Measurements from ENCODE around the gene CYTH2. TPM values are rescaled to one million over a fixed set of nuclear protein-coding genes. Genes with fewer than 3 reads are reported as not detected.

Gene CYTH2
- total and polyA plus RNA-seq, 2 of the 8 experiments (the other 6 are each of a cell fraction or from before 2014, with no cell fraction given) = 43.7 to 71.4 TPM

DNA sequence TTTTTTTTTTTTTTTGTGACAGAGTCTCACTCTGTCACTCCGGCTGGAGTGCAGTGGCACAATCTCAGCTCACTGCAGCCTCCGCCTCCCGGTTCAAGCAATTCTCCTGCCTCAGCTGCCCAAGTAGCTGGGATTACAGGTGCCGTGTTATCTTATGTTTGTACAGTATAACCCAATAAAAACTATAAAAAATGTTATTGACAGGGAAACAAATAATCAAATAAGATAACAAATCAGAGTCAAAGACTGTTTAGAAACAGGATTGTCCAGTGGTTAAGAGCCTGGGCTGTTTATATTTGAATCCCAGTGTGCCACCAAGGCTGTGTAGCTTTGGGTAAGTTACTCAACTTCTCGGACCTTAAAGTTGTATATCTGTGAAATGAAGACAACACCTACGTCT lies 61.6 kb downstream of the CYTH2 start (continued):
- TF ChIP-seq, protein P1, sequence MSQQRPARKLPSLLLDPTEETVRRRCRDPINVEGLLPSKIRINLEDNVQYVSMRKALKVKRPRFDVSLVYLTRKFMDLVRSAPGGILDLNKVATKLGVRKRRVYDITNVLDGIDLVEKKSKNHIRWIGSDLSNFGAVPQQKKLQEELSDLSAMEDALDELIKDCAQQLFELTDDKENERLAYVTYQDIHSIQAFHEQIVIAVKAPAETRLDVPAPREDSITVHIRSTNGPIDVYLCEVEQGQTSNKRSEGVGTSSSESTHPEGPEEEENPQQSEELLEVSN (IDR thresholded peaks at IDR 0.05) = no peak
- no peak for TF ChIP-seq NANOG (IDR thresholded peaks at IDR 0.05; ENCODE audit: insufficient read depth, low read depth, low read length, poor library complexity, severe bottlenecking)
- TF ChIP-seq KDM1A (IDR thresholded peaks at IDR 0.05; ENCODE audit: borderline replicate concordance, low read length) = no peak

Other genes starting within 250 kb of the CYTH2 start
- gene CARD8, start 213.5 kb upstream of the CYTH2 start, total RNA-seq (2021; fragmentation: NEBNext Ultra II Directional; extraction: Animal tissue kit (Norgen Biotek cat#: 25700)) = 24.4 and 26.2 TPM in 2 replicates
- gene CARD8, start 213.5 kb upstream of the CYTH2 start, polyA plus RNA-seq (2011; rRNA removed) = 8.9 and 11.7 TPM in 2 replicates
- gene ZNF114, start 199.3 kb upstream of the CYTH2 start, total RNA-seq (2021; fragmentation: NEBNext Ultra II Directional; extraction: Animal tissue kit (Norgen Biotek cat#: 25700)) = 19.2 TPM in 2 replicates
- gene ZNF114, start 199.3 kb upstream of the CYTH2 start, polyA plus RNA-seq (2011; rRNA removed) = 7.3 and 8.2 TPM in 2 replicates
- 18.4 and 20.9 TPM in 2 replicates for gene EMP3, start 143.8 kb upstream of the CYTH2 start, total RNA-seq (2021; fragmentation: NEBNext Ultra II Directional; extraction: Animal tissue kit (Norgen Biotek cat#: 25700))
- gene EMP3, start 143.8 kb upstream of the CYTH2 start, polyA plus RNA-seq (2011; rRNA removed) = 65.9 and 87.8 TPM in 2 replicates
- 14.2 and 14.7 TPM in 2 replicates for gene TMEM143, start 105.4 kb upstream of the CYTH2 start, total RNA-seq (2021; fragmentation: NEBNext Ultra II Directional; extraction: Animal tissue kit (Norgen Biotek cat#: 25700))
- 19.1 and 26.7 TPM in 2 replicates for gene TMEM143, start 105.4 kb upstream of the CYTH2 start, polyA plus RNA-seq (2011; rRNA removed)
- gene SYNGR4, start 105.0 kb upstream of the CYTH2 start, total RNA-seq (2021; fragmentation: NEBNext Ultra II Directional; extraction: Animal tissue kit (Norgen Biotek cat#: 25700)) = 1.1 TPM in 1 of 2 replicates, not detected in the other
- 0.27 and 0.41 TPM in 2 replicates for gene SYNGR4, start 105.0 kb upstream of the CYTH2 start, polyA plus RNA-seq (2011; rRNA removed)
- gene KDELR1, start 77.8 kb upstream of the CYTH2 start, total RNA-seq (2021; fragmentation: NEBNext Ultra II Directional; extraction: Animal tissue kit (Norgen Biotek cat#: 25700)) = 224 and 225 TPM in 2 replicates
- 231 and 249 TPM in 2 replicates for gene KDELR1, start 77.8 kb upstream of the CYTH2 start, polyA plus RNA-seq (2011; rRNA removed)
- gene GRIN2D, start 75.7 kb upstream of the CYTH2 start, total RNA-seq (2021; fragmentation: NEBNext Ultra II Directional; extraction: Animal tissue kit (Norgen Biotek cat#: 25700)) = 11.0 and 12.4 TPM in 2 replicates
- gene GRIN2D, start 75.7 kb upstream of the CYTH2 start, polyA plus RNA-seq (2011; rRNA removed) = 2.2 and 4.9 TPM in 2 replicates
- 61.9 and 64.9 TPM in 2 replicates for gene GRWD1, start 23.4 kb upstream of the CYTH2 start, total RNA-seq (2021; fragmentation: NEBNext Ultra II Directional; extraction: Animal tissue kit (Norgen Biotek cat#: 25700))
- 36.9 and 46.4 TPM in 2 replicates for gene GRWD1, start 23.4 kb upstream of the CYTH2 start, polyA plus RNA-seq (2011; rRNA removed)
- 0.89 and 1.0 TPM in 2 replicates for gene KCNJ14, start 13.8 kb upstream of the CYTH2 start, total RNA-seq (2021; fragmentation: NEBNext Ultra II Directional; extraction: Animal tissue kit (Norgen Biotek cat#: 25700))
- 0.45 and 0.61 TPM in 2 replicates for gene KCNJ14, start 13.8 kb upstream of the CYTH2 start, polyA plus RNA-seq (2011; rRNA removed)
- gene LMTK3, start 42.5 kb downstream of the CYTH2 start, total RNA-seq (2021; fragmentation: NEBNext Ultra II Directional; extraction: Animal tissue kit (Norgen Biotek cat#: 25700)) = 12.4 and 13.6 TPM in 2 replicates
- 2.7 and 7.3 TPM in 2 replicates for gene LMTK3, start 42.5 kb downstream of the CYTH2 start, polyA plus RNA-seq (2011; rRNA removed)
- 0.99 and 1.5 TPM in 2 replicates for gene SULT2B1, start 82.8 kb downstream of the CYTH2 start, total RNA-seq (2021; fragmentation: NEBNext Ultra II Directional; extraction: Animal tissue kit (Norgen Biotek cat#: 25700))
- gene SULT2B1, start 82.8 kb downstream of the CYTH2 start, polyA plus RNA-seq (2011; rRNA removed) = 2.6 and 3.8 TPM in 2 replicates
- not detected in 2 replicates for gene SPACA4, start 137.4 kb downstream of the CYTH2 start, total RNA-seq (2021; fragmentation: NEBNext Ultra II Directional; extraction: Animal tissue kit (Norgen Biotek cat#: 25700))
- not detected in 2 replicates for gene SPACA4, start 137.4 kb downstream of the CYTH2 start, polyA plus RNA-seq (2011; rRNA removed)
- 5.3 and 6.5 TPM in 2 replicates for gene FAM83E, start 145.7 kb downstream of the CYTH2 start, total RNA-seq (2021; fragmentation: NEBNext Ultra II Directional; extraction: Animal tissue kit (Norgen Biotek cat#: 25700))
- 1.8 and 2.5 TPM in 2 replicates for gene FAM83E, start 145.7 kb downstream of the CYTH2 start, polyA plus RNA-seq (2011; rRNA removed)
- gene RPL18, start 149.8 kb downstream of the CYTH2 start, total RNA-seq (2021; fragmentation: NEBNext Ultra II Directional; extraction: Animal tissue kit (Norgen Biotek cat#: 25700)) = 1,669 and 1,693 TPM in 2 replicates
- 2,789 and 3,426 TPM in 2 replicates for gene RPL18, start 149.8 kb downstream of the CYTH2 start, polyA plus RNA-seq (2011; rRNA removed)
- gene SPHK2, start 150.1 kb downstream of the CYTH2 start, total RNA-seq (2021; fragmentation: NEBNext Ultra II Directional; extraction: Animal tissue kit (Norgen Biotek cat#: 25700)) = 60.9 and 61.6 TPM in 2 replicates
- 43.9 and 81.8 TPM in 2 replicates for gene SPHK2, start 150.1 kb downstream of the CYTH2 start, polyA plus RNA-seq (2011; rRNA removed)
- gene DBP, start 168.0 kb downstream of the CYTH2 start, total RNA-seq (2021; fragmentation: NEBNext Ultra II Directional; extraction: Animal tissue kit (Norgen Biotek cat#: 25700)) = 8.3 and 9.9 TPM in 2 replicates
- 7.5 and 8.2 TPM in 2 replicates for gene DBP, start 168.0 kb downstream of the CYTH2 start, polyA plus RNA-seq (2011; rRNA removed)
- 51.7 and 53.0 TPM in 2 replicates for gene CA11, start 176.8 kb downstream of the CYTH2 start, total RNA-seq (2021; fragmentation: NEBNext Ultra II Directional; extraction: Animal tissue kit (Norgen Biotek cat#: 25700))
- gene CA11, start 176.8 kb downstream of the CYTH2 start, polyA plus RNA-seq (2011; rRNA removed) = 71.4 and 78.9 TPM in 2 replicates
- 0.15 and 0.47 TPM in 2 replicates for gene NTN5, start 203.6 kb downstream of the CYTH2 start, total RNA-seq (2021; fragmentation: NEBNext Ultra II Directional; extraction: Animal tissue kit (Norgen Biotek cat#: 25700))
- 0.80 and 0.85 TPM in 2 replicates for gene NTN5, start 203.6 kb downstream of the CYTH2 start, polyA plus RNA-seq (2011; rRNA removed)
- gene FUT2, start 226.6 kb downstream of the CYTH2 start, total RNA-seq (2021; fragmentation: NEBNext Ultra II Directional; extraction: Animal tissue kit (Norgen Biotek cat#: 25700)) = 5.0 and 7.0 TPM in 2 replicates
- 5.6 and 8.2 TPM in 2 replicates for gene FUT2, start 226.6 kb downstream of the CYTH2 start, polyA plus RNA-seq (2011; rRNA removed)